ENCODE measurements around the gene JMJD1C.

GRCh38 chr10:63493004-63493403, 27.2 kb upstream of the JMJD1C start:
- TF ChIP-seq POLR2A (IDR thresholded peaks at IDR 0.05) (no peak), CTCF (IDR thresholded peaks at IDR 0.05) (no peak), EP300 (IDR thresholded peaks at IDR 0.05) (no peak)
